Measurements from ENCODE around the gene IFITM1. TPM values are rescaled to one million over a fixed set of nuclear protein-coding genes. Genes with fewer than 3 reads are reported as not detected.

IFITM1 gene
- total RNA-seq, 1 experiment from 2014 or later = 2.0 TPM

DNA sequence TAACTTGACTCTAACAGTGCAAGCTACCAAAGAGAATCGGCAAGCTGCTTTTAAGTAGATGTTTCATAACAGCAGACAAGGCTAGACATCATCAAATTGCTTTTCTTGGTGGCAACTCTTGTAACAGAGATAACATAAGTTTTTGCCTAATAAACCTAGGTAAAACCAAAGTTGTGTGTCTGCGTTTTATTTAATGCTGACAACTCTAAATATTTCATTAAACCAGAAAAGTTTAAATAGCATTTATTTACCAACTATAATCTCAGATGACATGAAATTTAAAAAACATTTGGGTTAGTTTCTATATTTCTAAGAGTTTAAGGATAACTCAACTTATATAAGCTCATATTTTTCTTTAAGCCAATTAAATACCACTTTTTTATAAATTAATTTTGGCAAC, 26.1 kb downstream of the IFITM1 start:
- TF ChIP-seq EZH2phosphoT487 (IDR thresholded peaks at IDR 0.05; ENCODE audit: borderline replicate concordance, low read length) (no peak), CTCF (conservative IDR thresholded peaks at IDR 0.05; ENCODE audit: low read depth, low read length) (no peak)
- Histone ChIP-seq H3K4me2 (ENCODE audit: low read length) (no peak overlapping the region), H2AFZ (ENCODE audit: low read length) (no peak overlapping the region), H3K9me2 (replicated peaks; ENCODE audit: low read length) (no peaks in the 10 kb centered on the region), H3K9ac (ENCODE audit: low read length) (no peak overlapping the region), H3K27me3 (ENCODE audit: low read length) (peaks cover 7% of the 10 kb centered on the region), H3K79me2 (ENCODE audit: low read length) (no peaks in the 10 kb centered on the region), H3K36me3 (ENCODE audit: low read depth, low read length) (no peaks in the 10 kb centered on the region), H4K20me1 (ENCODE audit: low read length) (no peaks in the 10 kb centered on the region), H3K9me3 (ENCODE audit: low read length) (no peaks in the 10 kb centered on the region), H3K27ac (ENCODE audit: low read length) (no peak overlapping the region), H3F3A (ENCODE audit: low read length, unreplicated experiment) (no peaks in the 10 kb centered on the region), H3K4me3 (ENCODE audit: low read length) (no peak overlapping the region), H3K4me1 (ENCODE audit: insufficient read depth, low read length) (no peaks in the 10 kb centered on the region)
- ChIA-PET POLR2A (ENCODE audit: unreplicated experiment) (no interaction called here), CTCF (no interaction called here)
- no peak for ATAC-seq
- BruUV-seq (replicated peaks) = no TSS peak
- intact Hi-C loops (cut with micrococcal nuclease) = no loop called here
- DNase-seq = no peak

- Histone ChIP-seq H3F3A (ENCODE audit: low read length, unreplicated experiment) (no peaks in the 10 kb centered on the region), H3K27me3 (ENCODE audit: low read length) (peaks cover 7% of the 10 kb centered on the region), H3K9me3 (ENCODE audit: low read length) (no peaks in the 10 kb centered on the region), H3K36me3 (ENCODE audit: low read depth, low read length) (no peaks in the 10 kb centered on the region), H3K4me1 (ENCODE audit: insufficient read depth, low read length) (no peaks in the 10 kb centered on the region), H3K79me2 (ENCODE audit: low read length) (no peaks in the 10 kb centered on the region), H3K9ac (ENCODE audit: low read length) (no peak overlapping the region), H3K4me2 (ENCODE audit: low read length) (no peak overlapping the region), H3K4me3 (ENCODE audit: low read length) (no peak overlapping the region), H3K27ac (ENCODE audit: low read length) (no peak overlapping the region), H4K20me1 (ENCODE audit: low read length) (no peaks in the 10 kb centered on the region), H2AFZ (ENCODE audit: low read length) (no peak overlapping the region), H3K9me2 (replicated peaks; ENCODE audit: low read length) (no peaks in the 10 kb centered on the region)
- no TSS peak for BruUV-seq (replicated peaks)
- intact Hi-C loops (cut with micrococcal nuclease) = no loop called here
- ChIA-PET POLR2A (ENCODE audit: unreplicated experiment) (no interaction called here), CTCF (no interaction called here)
- no peak for ATAC-seq
- DNase-seq = no peak
- no peak for TF ChIP-seq EZH2 (IDR thresholded peaks at IDR 0.05; ENCODE audit: low read length, unreplicated experiment)
These were observed 27.0 kb downstream of the IFITM1 start for GRCh38 chr11:340539-341512.

DNA sequence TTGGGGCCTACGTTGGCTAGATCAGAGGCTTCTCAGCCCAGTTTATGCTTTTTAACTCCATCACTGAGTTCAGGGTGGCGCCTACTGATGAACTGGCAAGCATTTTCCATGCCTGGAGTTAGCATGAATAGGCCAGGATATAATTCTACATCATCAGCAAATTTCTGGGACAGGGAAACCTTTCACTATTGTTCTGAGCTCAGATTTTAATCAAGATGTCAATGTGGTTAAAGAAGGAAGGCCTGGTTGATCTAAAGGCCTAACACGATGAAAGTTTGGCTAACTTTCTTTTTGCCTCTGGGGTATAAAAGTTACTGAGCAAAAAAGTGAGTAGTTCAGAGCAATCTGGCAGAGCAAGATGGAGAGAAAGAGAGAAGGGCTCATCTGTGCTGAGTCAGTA, 28.5 kb downstream of the IFITM1 start:
- Histone ChIP-seq H2AFZ (ENCODE audit: low read length) (no peak overlapping the region), H3K9me3 (ENCODE audit: low read length) (no peaks in the 10 kb centered on the region), H3K27ac (ENCODE audit: low read length) (no peak overlapping the region), H4K20me1 (ENCODE audit: low read length) (no peaks in the 10 kb centered on the region), H3K4me3 (ENCODE audit: low read length) (no peak overlapping the region), H3K9me2 (replicated peaks; ENCODE audit: low read length) (no peaks in the 10 kb centered on the region), H3F3A (ENCODE audit: low read length, unreplicated experiment) (no peaks in the 10 kb centered on the region), H3K9ac (ENCODE audit: low read length) (no peak overlapping the region), H3K27me3 (ENCODE audit: low read length) (peaks cover 7% of the 10 kb centered on the region), H3K4me1 (ENCODE audit: insufficient read depth, low read length) (no peaks in the 10 kb centered on the region), H3K36me3 (ENCODE audit: low read depth, low read length) (no peaks in the 10 kb centered on the region), H3K4me2 (ENCODE audit: low read length) (no peak overlapping the region), H3K79me2 (ENCODE audit: low read length) (no peaks in the 10 kb centered on the region)
- ATAC-seq (no peak), DNase-seq (no peak)
- intact Hi-C loops (cut with micrococcal nuclease) = no loop called here
- ChIA-PET CTCF (no interaction called here), POLR2A (ENCODE audit: unreplicated experiment) (no interaction called here)
- no peak for TF ChIP-seq EZH2 (IDR thresholded peaks at IDR 0.05; ENCODE audit: low read length, unreplicated experiment)
- no peak for TF ChIP-seq EZH2phosphoT487 (IDR thresholded peaks at IDR 0.05; ENCODE audit: borderline replicate concordance, low read length)
- no TSS peak for BruUV-seq (replicated peaks)
